ENCODE data around the gene TEF. TPM values are rescaled to one million over a fixed set of nuclear protein-coding genes. Genes with fewer than 3 reads are reported as not detected.

Gene TEF
- total and polyA plus RNA-seq, 4 donors: 5.7 to 16.2 (median 10.2) TPM

DNA sequence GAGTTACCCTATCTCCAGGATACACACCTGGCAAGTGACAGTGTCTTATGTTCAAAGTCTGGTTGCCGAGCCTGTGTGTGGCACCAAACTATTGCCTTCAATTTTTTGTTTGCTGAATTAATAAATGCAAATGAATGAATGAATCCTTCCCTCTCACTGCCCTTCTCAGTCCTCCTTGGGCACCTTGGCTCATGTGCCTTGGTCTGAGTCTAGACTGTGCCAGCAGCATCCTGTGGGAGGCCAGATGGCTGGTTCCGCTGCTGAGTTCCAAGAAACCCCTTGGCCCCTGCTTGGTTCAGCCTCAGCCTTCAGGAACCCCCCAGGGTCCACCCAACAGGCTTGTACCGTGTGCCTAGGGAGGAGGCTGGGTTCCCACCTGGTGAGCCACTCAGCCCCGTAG is 33.8 kb downstream of the TEF start:
- H3K4me3 ChIP-seq (ENCODE audit: low read depth in 1 of 3, low read length in 3 of 3): peak overlapping the region in 2 of 3 donors; percentile 6 to 12
- peak overlapping the region; percentile 99 for H3K27ac ChIP-seq (ENCODE audit: low read depth in 1 of 2, low read length in 2 of 2)

DNA sequence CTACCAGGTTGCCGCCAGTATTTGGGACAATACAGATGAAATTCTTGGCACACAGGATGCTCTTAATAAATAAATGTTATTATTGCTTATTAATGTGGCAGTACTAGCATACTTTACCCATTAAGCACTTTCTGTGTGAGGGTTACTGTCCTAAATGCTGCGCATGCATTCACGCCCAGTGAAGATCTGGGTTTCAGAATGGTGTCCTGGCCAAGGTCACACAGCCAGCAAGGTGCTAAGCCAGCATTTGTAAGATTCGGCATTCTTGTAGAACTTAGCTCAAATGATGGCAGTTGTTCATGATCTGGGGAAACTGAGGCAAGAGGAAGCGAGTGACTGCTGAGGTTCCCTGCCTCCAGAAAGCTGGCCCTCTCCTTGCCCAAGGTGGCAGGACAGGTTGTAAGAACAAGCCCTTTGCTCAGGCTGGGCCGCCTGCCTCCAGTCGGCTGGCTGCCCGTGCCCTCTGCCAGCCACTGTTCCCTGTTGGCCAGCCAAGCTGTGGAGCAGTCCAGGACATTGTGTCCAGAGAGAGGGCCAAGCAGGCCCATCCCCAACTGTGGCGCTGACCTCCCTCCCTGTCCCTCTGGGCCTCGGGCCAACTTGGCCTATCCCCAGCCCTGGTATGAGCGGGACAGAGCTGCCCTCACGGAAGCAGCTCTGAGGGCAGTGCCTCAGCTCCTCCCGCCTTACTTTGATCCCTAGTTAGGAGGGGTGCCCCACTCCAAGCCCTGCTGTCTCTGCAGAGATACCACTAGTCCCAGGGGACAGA is 36.1 kb downstream of the TEF start:
- no peaks in the 10 kb centered on the region for H3K9me3 ChIP-seq (ENCODE audit: control insufficient read depth in 4 of 4, low read length in 3 of 4)
- no peak overlapping the region for H3K4me3 ChIP-seq (ENCODE audit: low read depth in 1 of 3, low read length in 3 of 3)
- H3K27me3 ChIP-seq (ENCODE audit: control insufficient read depth in 4 of 4, insufficient read depth in 4 of 4, low read length in 3 of 4): no peaks in the 10 kb centered on the region
- peak overlapping the region; percentile 70 to 90 for H3K27ac ChIP-seq (ENCODE audit: low read depth in 1 of 2, low read length in 2 of 2)
- H3K9ac ChIP-seq (ENCODE audit: low read depth in 1 of 2, low read length in 2 of 2): peak overlapping the region in 1 of 2 donors; percentile 2
- no peaks in the 10 kb centered on the region for H3K36me3 ChIP-seq (ENCODE audit: control insufficient read depth in 4 of 4, insufficient read depth in 3 of 4, low read depth in 1 of 4, low read length in 3 of 4)
- peak; percentile 51 for DNase-seq (ENCODE audit: low spot score)
- peaks cover 13 to 43% (median 35%) of the 10 kb centered on the region in 4 donors for H3K4me1 ChIP-seq (ENCODE audit: control insufficient read depth in 4 of 4, insufficient read depth in 4 of 4, low read length in 3 of 4)
- 25% methylated on average over 13 of the region's 13 CpGs for WGBS
- TF ChIP-seq RAD21 (IDR thresholded peaks at IDR 0.05) (peak; percentile 50 to 72), FOXA1 (IDR thresholded peaks at IDR 0.05) (peak; percentile 74), GABPA (IDR thresholded peaks at IDR 0.05 in 1 of 2, conservative IDR thresholded peaks at IDR 0.05 in 1 of 2) (peak in 1 of 2 donors; percentile 67), EGR1 (IDR thresholded peaks at IDR 0.05; ENCODE audit: low read depth in 2 of 2) (peak in 1 of 2 donors; percentile 11), YY1 (IDR thresholded peaks at IDR 0.05) (peak; percentile 92), HNF4A (conservative IDR thresholded peaks at IDR 0.05) (peak; percentile 88 to 94), RXRA (IDR thresholded peaks at IDR 0.05) (peak; percentile 99), FOXA2 (IDR thresholded peaks at IDR 0.05) (peak; percentile 49)
- TF ChIP-seq, protein P1, sequence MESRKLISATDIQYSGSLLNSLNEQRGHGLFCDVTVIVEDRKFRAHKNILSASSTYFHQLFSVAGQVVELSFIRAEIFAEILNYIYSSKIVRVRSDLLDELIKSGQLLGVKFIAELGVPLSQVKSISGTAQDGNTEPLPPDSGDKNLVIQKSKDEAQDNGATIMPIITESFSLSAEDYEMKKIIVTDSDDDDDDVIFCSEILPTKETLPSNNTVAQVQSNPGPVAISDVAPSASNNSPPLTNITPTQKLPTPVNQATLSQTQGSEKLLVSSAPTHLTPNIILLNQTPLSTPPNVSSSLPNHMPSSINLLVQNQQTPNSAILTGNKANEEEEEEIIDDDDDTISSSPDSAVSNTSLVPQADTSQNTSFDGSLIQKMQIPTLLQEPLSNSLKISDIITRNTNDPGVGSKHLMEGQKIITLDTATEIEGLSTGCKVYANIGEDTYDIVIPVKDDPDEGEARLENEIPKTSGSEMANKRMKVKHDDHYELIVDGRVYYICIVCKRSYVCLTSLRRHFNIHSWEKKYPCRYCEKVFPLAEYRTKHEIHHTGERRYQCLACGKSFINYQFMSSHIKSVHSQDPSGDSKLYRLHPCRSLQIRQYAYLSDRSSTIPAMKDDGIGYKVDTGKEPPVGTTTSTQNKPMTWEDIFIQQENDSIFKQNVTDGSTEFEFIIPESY (IDR thresholded peaks at IDR 0.05): peak; percentile 91
- TF ChIP-seq, protein P2, sequence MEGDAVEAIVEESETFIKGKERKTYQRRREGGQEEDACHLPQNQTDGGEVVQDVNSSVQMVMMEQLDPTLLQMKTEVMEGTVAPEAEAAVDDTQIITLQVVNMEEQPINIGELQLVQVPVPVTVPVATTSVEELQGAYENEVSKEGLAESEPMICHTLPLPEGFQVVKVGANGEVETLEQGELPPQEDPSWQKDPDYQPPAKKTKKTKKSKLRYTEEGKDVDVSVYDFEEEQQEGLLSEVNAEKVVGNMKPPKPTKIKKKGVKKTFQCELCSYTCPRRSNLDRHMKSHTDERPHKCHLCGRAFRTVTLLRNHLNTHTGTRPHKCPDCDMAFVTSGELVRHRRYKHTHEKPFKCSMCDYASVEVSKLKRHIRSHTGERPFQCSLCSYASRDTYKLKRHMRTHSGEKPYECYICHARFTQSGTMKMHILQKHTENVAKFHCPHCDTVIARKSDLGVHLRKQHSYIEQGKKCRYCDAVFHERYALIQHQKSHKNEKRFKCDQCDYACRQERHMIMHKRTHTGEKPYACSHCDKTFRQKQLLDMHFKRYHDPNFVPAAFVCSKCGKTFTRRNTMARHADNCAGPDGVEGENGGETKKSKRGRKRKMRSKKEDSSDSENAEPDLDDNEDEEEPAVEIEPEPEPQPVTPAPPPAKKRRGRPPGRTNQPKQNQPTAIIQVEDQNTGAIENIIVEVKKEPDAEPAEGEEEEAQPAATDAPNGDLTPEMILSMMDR (IDR thresholded peaks at IDR 0.05; ENCODE audit: low read depth, low read length, missing input control): no peak
- TF ChIP-seq, protein P3, sequence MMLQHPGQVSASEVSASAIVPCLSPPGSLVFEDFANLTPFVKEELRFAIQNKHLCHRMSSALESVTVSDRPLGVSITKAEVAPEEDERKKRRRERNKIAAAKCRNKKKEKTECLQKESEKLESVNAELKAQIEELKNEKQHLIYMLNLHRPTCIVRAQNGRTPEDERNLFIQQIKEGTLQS (IDR thresholded peaks at IDR 0.05): peak; percentile 26

More for the DNA sequence above, 33.8 kb downstream of the TEF start:
- Histone ChIP-seq H3K9me3 (ENCODE audit: control insufficient read depth in 4 of 4, low read length in 3 of 4) (no peaks in the 10 kb centered on the region), H3K4me1 (ENCODE audit: control insufficient read depth in 4 of 4, insufficient read depth in 4 of 4, low read length in 3 of 4) (peaks cover 18 to 53% (median 44%) of the 10 kb centered on the region in 4 donors), H3K36me3 (ENCODE audit: control insufficient read depth in 4 of 4, insufficient read depth in 3 of 4, low read depth in 1 of 4, low read length in 3 of 4) (no peaks in the 10 kb centered on the region), H3K27me3 (ENCODE audit: control insufficient read depth in 4 of 4, insufficient read depth in 4 of 4, low read length in 3 of 4) (no peaks in the 10 kb centered on the region), H3K9ac (ENCODE audit: low read depth in 1 of 2, low read length in 2 of 2) (peak overlapping the region in 1 of 2 donors; percentile 49)
- WGBS: 77% methylated on average over 4 of the region's 4 CpGs
- no peak for DNase-seq (ENCODE audit: low spot score)
- TF ChIP-seq GABPA (IDR thresholded peaks at IDR 0.05 in 1 of 2, conservative IDR thresholded peaks at IDR 0.05 in 1 of 2) (no peak), YY1 (IDR thresholded peaks at IDR 0.05) (no peak), TAF1 (conservative IDR thresholded peaks at IDR 0.05) (no peak), EGR1 (IDR thresholded peaks at IDR 0.05; ENCODE audit: low read depth in 2 of 2) (no peak), NR2F2 (IDR thresholded peaks at IDR 0.05) (no peak), MAX (IDR thresholded peaks at IDR 0.05) (no peak), HNF4G (IDR thresholded peaks at IDR 0.05) (no peak), HNF4A (conservative IDR thresholded peaks at IDR 0.05) (no peak), RXRA (IDR thresholded peaks at IDR 0.05) (no peak), RAD21 (IDR thresholded peaks at IDR 0.05) (no peak), JUND (IDR thresholded peaks at IDR 0.05) (no peak)
- TF ChIP-seq, protein P1 (IDR thresholded peaks at IDR 0.05): no peak
- TF ChIP-seq, protein P4, sequence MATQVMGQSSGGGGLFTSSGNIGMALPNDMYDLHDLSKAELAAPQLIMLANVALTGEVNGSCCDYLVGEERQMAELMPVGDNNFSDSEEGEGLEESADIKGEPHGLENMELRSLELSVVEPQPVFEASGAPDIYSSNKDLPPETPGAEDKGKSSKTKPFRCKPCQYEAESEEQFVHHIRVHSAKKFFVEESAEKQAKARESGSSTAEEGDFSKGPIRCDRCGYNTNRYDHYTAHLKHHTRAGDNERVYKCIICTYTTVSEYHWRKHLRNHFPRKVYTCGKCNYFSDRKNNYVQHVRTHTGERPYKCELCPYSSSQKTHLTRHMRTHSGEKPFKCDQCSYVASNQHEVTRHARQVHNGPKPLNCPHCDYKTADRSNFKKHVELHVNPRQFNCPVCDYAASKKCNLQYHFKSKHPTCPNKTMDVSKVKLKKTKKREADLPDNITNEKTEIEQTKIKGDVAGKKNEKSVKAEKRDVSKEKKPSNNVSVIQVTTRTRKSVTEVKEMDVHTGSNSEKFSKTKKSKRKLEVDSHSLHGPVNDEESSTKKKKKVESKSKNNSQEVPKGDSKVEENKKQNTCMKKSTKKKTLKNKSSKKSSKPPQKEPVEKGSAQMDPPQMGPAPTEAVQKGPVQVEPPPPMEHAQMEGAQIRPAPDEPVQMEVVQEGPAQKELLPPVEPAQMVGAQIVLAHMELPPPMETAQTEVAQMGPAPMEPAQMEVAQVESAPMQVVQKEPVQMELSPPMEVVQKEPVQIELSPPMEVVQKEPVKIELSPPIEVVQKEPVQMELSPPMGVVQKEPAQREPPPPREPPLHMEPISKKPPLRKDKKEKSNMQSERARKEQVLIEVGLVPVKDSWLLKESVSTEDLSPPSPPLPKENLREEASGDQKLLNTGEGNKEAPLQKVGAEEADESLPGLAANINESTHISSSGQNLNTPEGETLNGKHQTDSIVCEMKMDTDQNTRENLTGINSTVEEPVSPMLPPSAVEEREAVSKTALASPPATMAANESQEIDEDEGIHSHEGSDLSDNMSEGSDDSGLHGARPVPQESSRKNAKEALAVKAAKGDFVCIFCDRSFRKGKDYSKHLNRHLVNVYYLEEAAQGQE (IDR thresholded peaks at IDR 0.05): no peak
